GM18505 (cell line): ENCODE measurements around the gene PRSS21.

ENCODE experiments used
- ATAC-seq: cut with Tn5 transposase; IDR thresholded peaks from one replicate; pipeline ENCODE4 v1.9.1; 2021; ENCODE audit not compliant: unreplicated experiment
- POLR2A ChIP-seq: IDR thresholded peaks from 4 replicates; pipeline ENCODE4 v1.6.1; 2011; ENCODE audit warnings: borderline replicate concordance; ENCODE audit not compliant: insufficient read depth, insufficient read length; ENCODE audit errors: extremely low read depth

PRSS21 gene, protein sequence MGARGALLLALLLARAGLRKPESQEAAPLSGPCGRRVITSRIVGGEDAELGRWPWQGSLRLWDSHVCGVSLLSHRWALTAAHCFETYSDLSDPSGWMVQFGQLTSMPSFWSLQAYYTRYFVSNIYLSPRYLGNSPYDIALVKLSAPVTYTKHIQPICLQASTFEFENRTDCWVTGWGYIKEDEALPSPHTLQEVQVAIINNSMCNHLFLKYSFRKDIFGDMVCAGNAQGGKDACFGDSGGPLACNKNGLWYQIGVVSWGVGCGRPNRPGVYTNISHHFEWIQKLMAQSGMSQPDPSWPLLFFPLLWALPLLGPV

DNA sequence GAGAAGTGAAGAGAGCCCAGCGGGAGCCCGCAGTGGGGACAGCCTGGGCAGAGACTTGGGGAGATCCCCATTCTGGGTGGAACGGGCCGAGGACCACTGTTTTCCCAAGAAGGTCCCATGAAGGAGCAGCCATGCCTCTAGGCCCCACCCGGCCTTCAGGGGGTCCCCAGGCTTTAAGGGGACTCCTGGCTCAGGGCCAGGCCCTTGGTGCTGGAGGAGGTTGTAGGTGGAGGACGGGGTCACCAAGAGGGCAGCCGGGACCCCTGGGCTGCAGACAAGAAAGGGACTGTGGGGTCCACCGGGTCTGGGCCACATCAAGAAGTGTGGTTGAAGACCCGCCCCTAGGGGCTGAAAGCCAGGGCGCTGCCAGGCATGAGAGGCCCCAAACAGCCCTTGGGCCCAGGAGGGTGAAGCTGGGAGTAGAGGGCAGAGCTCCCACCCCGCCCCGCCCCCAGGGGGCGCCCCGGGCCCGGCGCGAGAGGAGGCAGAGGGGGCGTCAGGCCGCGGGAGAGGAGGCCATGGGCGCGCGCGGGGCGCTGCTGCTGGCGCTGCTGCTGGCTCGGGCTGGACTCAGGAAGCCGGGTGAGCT lies at the start of gene PRSS21:
Gene PRSS21 (plus strand): TSS at position 487 of the 589 bp plus-strand sequence. CDS start 32 bp downstream, at position 519.
- ATAC-seq, result no peak
- TF ChIP-seq POLR2A, result no peak

DNA sequence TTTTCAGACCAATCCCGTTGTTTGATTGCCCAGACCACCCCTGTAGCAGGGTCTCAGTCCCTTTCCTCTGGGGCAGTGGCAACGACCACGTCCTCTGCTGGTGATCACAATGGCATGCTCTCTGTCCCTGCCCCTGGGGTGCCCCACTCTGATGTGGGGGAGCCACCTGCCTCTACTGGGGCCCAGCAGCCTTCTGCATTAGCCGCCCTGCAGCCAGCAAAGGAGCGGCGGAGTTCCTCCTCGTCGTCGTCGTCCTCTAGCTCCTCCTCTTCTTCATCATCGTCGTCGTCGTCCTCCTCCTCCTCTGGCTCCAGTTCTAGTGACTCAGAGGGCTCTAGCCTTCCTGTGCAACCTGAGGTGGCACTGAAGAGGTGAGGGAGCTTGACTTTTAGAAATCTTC lies 49.1 kb upstream of the PRSS21 start:
- TF ChIP-seq POLR2A, result no peak
- ATAC-seq, result no peak

DNA sequence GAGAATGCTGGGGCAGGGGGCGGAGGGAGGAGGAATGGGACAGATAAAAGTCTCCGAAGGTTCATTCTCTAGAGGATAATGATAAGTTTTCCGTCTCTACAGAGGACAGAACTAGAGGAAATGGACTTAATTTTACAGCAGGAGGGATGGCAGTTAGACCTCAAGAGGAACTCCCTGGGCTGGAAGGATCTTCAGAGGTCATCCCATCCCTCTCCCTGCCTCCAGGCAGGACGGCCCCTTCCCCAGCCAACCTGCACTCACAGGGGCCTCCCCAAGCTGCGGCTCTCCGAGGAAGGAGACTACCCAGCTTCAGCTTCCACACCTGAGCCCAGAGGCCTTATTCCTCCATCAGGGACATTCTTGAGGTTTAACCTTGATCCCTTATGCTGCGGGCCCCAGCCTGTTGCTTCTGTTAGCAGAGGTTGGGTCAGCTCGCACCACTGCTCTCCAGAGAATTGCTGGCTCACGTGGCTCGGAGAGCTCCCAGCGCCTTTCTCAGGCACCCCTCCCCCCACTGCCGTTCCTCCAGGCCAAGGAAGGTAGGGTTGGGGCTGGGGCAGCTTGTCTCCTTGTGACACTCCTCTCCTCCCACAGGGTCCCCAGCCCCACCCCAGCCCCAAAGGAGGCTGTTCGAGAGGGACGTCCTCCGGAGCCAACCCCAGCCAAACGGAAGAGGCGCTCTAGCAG lies 48.5 kb upstream of the PRSS21 start:
- no peak for TF ChIP-seq POLR2A
- ATAC-seq, result no peak

DNA sequence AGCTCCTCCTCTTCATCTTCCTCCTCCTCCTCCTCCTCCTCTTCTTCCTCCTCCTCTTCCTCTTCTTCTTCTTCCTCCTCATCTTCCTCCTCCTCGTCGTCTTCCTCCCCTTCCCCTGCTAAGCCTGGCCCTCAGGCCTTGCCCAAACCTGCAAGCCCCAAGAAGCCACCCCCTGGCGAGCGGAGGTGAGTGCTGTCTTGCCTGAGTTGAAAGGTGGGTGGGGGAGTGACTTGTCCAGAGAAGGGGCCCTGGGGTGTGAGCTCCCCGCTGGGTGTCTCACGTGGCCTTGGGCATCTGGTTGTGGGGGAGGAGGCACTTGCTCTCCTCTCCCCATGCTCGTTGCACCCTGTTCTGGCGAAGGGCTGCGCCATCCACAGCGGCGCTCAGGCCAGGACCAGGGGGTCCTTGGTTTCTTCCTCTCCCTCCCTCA lies 47.9 kb upstream of the PRSS21 start:
- no peak for ATAC-seq
- peak; percentile 8 for TF ChIP-seq POLR2A

DNA sequence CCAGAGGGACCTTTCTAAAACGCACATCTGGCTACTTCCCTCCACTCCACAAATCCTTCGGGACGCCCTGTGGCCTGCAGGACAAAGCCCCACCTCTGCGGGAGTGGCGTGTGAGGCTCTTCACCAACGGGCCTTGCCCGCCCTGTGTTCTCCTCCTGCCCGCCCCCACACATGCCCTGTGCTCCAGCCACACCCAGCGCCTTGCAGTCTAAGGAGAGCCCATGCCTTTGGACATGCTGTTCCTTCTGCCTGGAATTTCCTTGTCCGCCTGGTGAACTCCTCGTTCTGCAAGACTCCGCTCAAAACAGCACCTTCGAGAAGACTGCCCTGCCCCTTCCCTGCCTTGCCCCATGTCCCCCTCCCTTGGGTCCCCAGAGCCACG lies 47.4 kb upstream of the PRSS21 start:
- no peak for ATAC-seq
- peak; percentile 2 for TF ChIP-seq POLR2A

DNA sequence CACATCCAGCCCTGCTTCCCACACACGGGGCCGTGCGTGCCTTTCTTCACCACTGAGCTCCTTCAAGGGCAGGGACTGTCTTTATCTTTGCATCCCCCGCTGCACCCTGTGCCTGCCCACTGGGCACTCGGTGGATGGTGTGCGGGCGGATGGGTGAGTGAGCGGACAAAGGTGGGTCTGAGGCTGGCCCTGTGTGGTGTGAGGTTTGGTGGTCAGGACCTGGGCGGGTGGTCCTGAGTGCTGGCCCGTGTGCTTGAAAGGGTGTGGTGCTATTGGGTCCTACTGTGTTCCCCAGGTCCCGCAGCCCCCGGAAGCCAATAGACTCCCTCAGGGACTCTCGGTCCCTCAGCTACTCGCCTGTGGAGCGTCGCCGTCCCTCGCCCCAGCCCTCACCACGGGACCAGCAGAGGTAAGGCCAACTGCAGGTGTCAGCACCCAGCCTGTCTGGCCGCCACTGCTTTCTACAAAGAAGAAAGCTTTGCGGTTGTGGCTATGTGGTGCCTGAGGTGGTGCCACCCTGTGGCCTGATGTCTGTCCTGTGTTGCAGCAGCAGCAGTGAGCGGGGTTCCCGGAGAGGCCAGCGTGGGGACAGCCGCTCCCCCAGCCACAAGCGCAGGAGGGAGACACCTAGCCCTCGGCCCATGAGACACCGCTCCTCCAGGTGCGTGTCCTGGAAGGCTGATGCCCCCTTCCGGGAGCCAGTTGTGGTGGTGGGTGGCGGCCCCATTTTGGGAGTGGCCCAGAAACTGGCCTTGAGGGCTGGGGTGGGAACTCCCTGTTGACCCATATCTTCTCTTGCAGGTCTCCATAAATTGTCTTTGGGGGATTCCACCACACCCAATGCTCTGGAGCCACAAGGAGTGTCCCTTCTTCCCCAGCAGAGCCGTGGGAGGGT lies 46.7 kb upstream of the PRSS21 start:
- no peak for TF ChIP-seq POLR2A
- no peak for ATAC-seq

DNA sequence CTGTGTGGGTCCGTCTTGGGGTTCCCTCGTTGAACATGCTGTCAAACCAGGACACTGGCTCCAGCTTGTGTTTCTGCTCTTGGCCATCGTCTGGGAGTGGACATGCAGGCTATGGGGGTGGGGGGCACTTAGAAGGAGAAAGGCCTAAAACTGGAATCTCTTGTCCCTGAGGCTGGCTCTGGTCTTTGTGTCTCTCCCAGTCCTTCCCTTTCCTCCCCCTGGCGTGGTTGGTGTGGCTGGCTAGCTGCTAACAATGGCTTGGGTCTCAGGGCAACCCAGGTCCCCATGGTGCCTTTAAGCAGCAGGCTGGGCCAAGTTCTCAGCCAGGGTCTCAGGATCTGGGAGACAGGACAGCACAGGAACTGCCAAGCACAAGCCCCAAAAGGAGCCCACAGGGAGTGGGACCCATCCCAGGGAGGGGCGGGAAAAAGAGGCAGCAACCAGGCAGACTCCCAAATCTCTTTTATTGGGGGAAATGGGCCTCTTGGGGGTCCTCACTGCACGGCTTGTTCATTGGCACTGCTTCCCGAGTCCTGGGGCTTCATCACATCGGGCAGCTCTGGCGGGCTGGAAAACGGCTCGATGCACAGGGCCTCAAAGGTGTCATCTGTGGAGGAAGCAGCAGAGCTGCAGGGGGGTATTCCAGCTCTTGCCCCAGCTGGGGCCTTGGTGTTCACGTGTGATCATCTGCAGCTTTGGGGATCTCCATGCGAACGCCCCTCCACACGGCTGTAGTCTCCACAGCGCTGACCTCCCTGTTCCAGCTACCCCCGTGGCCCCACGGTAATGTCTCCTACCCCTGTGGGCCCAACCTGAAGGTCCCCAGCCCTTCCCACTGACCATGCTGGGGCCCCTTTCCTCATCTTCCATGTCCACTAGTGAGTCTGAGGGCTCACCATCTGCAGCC lies 45.3 kb upstream of the PRSS21 start:
- no peak for ATAC-seq
- TF ChIP-seq POLR2A, result no peak

DNA sequence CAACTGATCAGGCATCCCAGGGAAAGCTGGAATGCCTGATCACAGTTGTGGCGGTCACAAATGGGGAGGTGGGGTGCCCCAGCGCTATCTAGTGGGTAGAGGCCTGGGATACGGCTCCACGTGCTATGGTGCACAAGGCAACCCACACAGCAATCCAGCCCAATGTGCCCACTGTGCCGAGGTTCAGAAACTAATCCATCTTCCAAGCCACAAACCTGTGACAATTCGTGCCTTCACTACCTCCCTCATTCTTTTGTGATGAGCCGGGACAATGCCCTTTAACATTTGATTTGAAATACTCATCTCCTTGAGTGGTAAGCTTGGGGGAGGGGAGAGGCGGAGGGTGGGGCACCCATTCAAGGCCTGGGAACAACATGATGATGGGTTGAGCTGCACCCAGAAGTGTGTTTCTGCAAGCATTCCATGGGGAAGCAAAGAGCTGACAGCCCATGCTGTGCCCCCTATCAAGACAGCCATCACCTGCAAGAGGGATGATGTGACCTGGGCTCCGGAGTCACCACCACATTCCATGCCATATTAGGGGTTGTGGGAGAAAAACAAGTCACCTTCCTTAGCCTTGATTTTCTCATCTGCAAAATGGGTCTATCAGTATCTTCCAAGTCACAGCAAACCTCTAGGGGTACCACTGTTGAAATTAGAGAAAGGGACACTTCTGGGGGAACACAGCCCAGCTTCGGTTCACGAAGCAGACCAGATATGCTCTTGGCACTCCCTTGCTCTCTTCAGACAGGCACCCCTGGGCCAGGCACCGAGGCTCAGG lies 43.7 kb upstream of the PRSS21 start:
- no peak for ATAC-seq
- no peak for TF ChIP-seq POLR2A

DNA sequence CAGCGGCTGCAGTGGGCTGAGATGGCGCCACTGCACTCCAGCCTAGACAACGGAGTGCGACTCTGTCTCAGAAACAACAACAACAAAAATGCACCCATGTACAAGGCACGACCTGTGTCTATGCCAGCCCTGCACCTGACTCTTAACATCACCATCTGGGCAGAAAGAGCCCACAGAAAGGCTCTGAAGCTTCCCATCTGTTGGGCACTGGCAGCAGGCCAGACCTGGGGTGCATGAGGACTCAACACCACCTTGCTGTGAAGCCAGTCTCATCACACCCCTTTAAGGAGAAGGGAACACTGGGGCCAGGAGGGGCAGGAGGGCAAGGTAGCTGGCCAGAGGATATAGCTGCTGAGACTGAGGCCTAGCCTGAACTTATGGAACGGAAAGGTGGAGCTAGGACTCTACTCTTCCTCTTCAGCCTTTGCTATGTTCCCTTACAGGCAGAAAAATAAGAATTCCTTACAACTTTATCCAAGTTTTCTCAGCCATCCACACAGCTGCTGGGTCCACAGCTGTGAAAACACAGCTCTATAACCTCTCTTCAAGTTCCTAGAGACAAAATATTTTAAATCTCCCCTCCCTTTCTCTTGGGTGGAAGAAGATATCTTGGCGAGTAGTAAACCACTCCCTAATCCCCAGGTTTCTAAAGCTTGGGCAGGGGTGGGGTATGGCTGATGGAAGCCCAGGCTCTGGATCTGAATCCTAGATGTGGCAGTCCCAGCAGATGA lies 42.7 kb upstream of the PRSS21 start:
- no peak for ATAC-seq
- no peak for TF ChIP-seq POLR2A

DNA sequence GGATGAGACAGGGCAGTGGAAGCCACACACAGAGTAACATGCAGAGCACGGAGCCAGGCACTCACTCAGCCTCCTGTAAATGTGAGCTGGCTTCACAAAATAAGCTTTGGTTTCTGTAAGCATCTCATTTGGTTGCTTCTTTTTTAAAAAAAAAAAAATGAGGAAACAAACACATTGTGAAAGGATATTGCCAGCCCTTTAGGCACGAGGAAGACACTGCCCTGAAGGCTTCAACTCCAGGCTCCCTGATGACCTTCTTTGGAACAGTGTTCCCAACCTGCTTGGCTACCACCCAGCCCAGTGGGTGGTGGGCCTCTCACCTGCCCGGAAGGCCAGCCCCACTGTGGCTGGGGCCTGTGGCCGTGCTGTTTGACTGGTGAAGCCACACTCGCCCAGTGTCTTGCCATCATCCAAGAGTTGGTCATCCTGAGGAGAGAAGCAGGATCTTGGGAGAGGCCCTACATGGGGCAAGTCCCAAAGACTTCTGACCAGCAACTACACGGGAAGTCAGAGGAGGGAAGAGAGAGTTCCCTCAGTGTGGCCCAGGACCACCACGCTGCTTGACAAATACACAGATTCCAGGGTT lies 41.8 kb upstream of the PRSS21 start:
- TF ChIP-seq POLR2A, result no peak
- no peak for ATAC-seq

DNA sequence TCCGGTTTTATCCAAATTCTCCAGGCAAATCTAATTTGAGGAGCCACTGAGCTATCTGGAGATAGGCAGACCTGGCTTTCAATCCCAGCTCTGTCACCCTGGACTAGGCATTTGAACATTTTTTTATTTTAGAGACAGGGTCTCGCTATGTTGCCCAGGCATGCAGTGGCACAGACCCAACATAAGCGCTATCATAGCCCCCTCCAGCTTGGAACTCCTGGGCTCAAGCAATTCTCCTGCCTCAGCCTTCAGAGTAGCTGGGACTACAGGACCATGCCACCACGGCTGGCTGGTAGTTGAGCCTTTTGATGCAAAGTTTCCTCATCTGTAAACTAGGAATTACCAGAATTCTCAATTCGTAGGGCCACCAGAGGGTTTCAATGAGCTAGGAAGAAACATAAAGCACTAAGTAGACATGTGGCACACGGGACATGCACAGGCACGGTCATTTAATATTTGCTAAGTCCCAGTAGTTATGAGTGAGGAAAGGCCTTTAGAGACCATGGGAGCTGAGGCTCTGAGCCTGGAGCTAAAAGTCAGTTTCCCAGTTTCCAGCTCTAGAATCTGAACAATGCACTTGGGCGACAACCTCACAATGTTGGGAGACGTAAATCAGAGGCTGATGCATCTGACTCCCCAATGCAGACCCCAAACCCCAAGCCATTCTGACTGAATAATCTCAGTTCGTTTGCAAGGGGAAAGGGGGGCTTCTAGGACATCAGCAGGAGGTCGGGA lies 41.1 kb upstream of the PRSS21 start:
- TF ChIP-seq POLR2A, result no peak
- ATAC-seq, result no peak
